ENCODE data around the gene PACRG. TPM values are rescaled to one million over a fixed set of nuclear protein-coding genes. Genes with fewer than 3 reads are reported as not detected.

PACRG gene
- total and polyA plus RNA-seq, 2 donors from 2014 or later = 7.4 to 20.0 TPM

GRCh38 chr6:163249651-163250101 lies 521.9 kb downstream of the PACRG start:
- FAIRE-seq = no peak
- H3K9ac ChIP-seq (ENCODE audit: low read length in 3 of 3) = no peak overlapping the region
- H3K27ac ChIP-seq (ENCODE audit: low read depth in 2 of 2, low read length in 2 of 2) = no peak overlapping the region
- no peak for DNase-seq
- H3K27me3 ChIP-seq (ENCODE audit: control insufficient read depth, insufficient read depth, low read length) = no peaks in the 10 kb centered on the region
- no peaks in the 10 kb centered on the region for H3K9me3 ChIP-seq (ENCODE audit: control insufficient read depth in 2 of 3, insufficient read depth in 1 of 3, low read length in 3 of 3)
- no peaks in the 10 kb centered on the region for H3K36me3 ChIP-seq (ENCODE audit: control insufficient read depth in 2 of 3, insufficient read depth in 3 of 3, low read length in 3 of 3)
- H3K4me3 ChIP-seq (ENCODE audit: low read length in 3 of 3) = no peak overlapping the region
- no peak for TF ChIP-seq CTCF (IDR thresholded peaks at IDR 0.05; ENCODE audit: borderline replicate concordance, extremely low read depth, insufficient read depth)
- intact Hi-C loops (cut with DNase I) = no loop called here
- H3K4me1 ChIP-seq (ENCODE audit: control insufficient read depth in 2 of 3, insufficient read depth in 2 of 3, low read depth in 1 of 3, low read length in 3 of 3) = no peaks in the 10 kb centered on the region

- DNase-seq = no peak
- Histone ChIP-seq H3K4me3 (ENCODE audit: low read length in 3 of 3) (no peak overlapping the region), H3K9me3 (ENCODE audit: control insufficient read depth in 2 of 3, insufficient read depth in 1 of 3, low read length in 3 of 3) (no peaks in the 10 kb centered on the region), H3K36me3 (ENCODE audit: control insufficient read depth in 2 of 3, insufficient read depth in 3 of 3, low read length in 3 of 3) (no peaks in the 10 kb centered on the region), H3K27me3 (ENCODE audit: control insufficient read depth, insufficient read depth, low read length) (no peaks in the 10 kb centered on the region), H3K4me1 (ENCODE audit: control insufficient read depth in 2 of 3, insufficient read depth in 2 of 3, low read depth in 1 of 3, low read length in 3 of 3) (no peaks in the 10 kb centered on the region), H3K27ac (ENCODE audit: low read depth in 2 of 2, low read length in 2 of 2) (no peak overlapping the region), H3K9ac (ENCODE audit: low read length in 3 of 3) (no peak overlapping the region)
- no peak for TF ChIP-seq CTCF (IDR thresholded peaks at IDR 0.05; ENCODE audit: borderline replicate concordance, extremely low read depth, insufficient read depth)
- intact Hi-C loops (cut with DNase I) = no loop called here
- FAIRE-seq = no peak
These were observed 522.3 kb downstream of the PACRG start for GRCh38 chr6:163250116-163250515.

DNA sequence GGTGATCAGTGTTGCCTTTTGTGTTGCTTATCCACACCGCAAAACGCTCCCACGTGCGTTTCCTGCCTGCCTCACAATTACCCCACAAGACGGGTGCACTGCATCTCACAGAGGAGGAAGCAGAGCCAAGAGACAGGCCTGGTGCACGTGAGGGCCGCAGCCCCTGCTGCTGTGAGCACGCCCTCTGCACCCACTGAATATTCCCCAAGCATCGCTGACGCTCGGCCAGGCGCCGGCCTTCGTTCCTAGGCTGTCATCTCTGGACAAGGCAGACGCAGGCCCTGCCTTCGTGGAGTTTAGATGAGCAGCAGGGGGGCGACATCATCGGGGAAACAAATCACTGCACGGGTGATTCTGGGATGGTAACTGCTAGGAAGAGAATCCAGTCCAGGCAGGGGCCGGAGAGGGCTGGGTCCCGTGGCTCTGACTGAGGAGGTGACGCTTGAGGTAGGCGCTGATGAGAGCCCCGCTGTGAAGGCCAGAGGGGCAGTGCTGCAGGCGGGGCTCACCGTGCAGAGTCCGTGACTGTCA lies 524.4 kb downstream of the PACRG start:
- H3K9me3 ChIP-seq (ENCODE audit: control insufficient read depth in 2 of 3, insufficient read depth in 1 of 3, low read length in 3 of 3) = no peaks in the 10 kb centered on the region
- no peaks in the 10 kb centered on the region for H3K36me3 ChIP-seq (ENCODE audit: control insufficient read depth in 2 of 3, insufficient read depth in 3 of 3, low read length in 3 of 3)
- no peak overlapping the region for H3K4me3 ChIP-seq (ENCODE audit: low read length in 3 of 3)
- DNase-seq = no peak
- intact Hi-C loops (cut with DNase I) = no loop called here
- no peak for FAIRE-seq
- no peaks in the 10 kb centered on the region for H3K27me3 ChIP-seq (ENCODE audit: control insufficient read depth, insufficient read depth, low read length)
- no peak overlapping the region for H3K27ac ChIP-seq (ENCODE audit: low read depth in 2 of 2, low read length in 2 of 2)
- no peak overlapping the region for H3K9ac ChIP-seq (ENCODE audit: low read length in 3 of 3)
- no peaks in the 10 kb centered on the region for H3K4me1 ChIP-seq (ENCODE audit: control insufficient read depth in 2 of 3, insufficient read depth in 2 of 3, low read depth in 1 of 3, low read length in 3 of 3)
- TF ChIP-seq CTCF (IDR thresholded peaks at IDR 0.05; ENCODE audit: borderline replicate concordance, extremely low read depth, insufficient read depth) = no peak

Data from kidney (tissue), 14 donors.